Kidney epithelial cell (primary cell): ENCODE results near the gene BICDL2. TPM values are rescaled to one million over a fixed set of nuclear protein-coding genes. Genes with fewer than 3 reads are reported as not detected.

Experiments used
- DNase-seq: peaks from one replicate; pipeline ENCODE4 v3.0.0-alpha.2; 2010; ENCODE audit warnings: low read depth
- H3K27me3 ChIP-seq: 2 replicates; pipeline ENCODE4 v1.6.0; 2011; ENCODE audit warnings: low read length; ENCODE audit not compliant: control insufficient read depth, insufficient read depth
- H3K36me3 ChIP-seq: 2 replicates; pipeline ENCODE4 v1.5.1; 2011; ENCODE audit warnings: low read length; ENCODE audit not compliant: control insufficient read depth, insufficient read depth
- H3K4me3 ChIP-seq: 2 replicates; pipeline ENCODE4 v1.5.1; 2011; ENCODE audit warnings: low read depth, mild to moderate bottlenecking, control low read depth, low read length
- total RNA-seq: library from RNA; depleted of rRNA; stranded (reverse); fragments of >200 nt; gene quantifications from 2 replicates; pipeline ENCODE4 v1.2.3, GENCODE V29; 2015
- TF ChIP-seq, protein P1 (sequence below): IDR thresholded peaks from 2 replicates; pipeline ENCODE4 v1.5.1; 2011; ENCODE audit warnings: mild to moderate bottlenecking, moderate library complexity, low read length, control low read depth, inconsistent platforms; ENCODE audit not compliant: insufficient read depth, poor library complexity, severe bottlenecking

The BICDL2 gene
- total RNA-seq, 1 donor from 2014 or later, result 9.2 TPM

DNA sequence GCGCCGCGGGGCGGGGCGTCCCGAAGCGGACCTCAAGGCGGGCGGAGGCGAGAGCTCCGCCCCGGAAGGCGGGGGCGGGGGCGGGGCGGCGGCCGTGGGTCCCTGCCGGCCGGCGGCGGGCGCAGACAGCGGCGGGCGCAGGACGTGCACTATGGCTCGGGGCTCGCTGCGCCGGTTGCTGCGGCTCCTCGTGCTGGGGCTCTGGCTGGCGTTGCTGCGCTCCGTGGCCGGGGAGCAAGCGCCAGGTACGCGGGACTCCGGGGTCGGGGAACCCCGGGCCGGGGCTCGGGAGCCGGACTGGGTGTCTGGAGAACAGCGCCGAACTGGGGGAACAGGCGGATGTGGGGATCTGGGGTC is 16.5 kb downstream of the BICDL2 start, which contains the start of gene TNFRSF12A:
Gene TNFRSF12A, plus strand, starts transcription at position 122 of the 357 bp plus-strand sequence. Its CDS starts 30 bp downstream, at position 152.
- peak within 1 kb of the TSS; percentile 88 for H3K4me3 ChIP-seq
- no peaks in the 10 kb centered on the region for H3K36me3 ChIP-seq
- TF ChIP-seq, protein P1, sequence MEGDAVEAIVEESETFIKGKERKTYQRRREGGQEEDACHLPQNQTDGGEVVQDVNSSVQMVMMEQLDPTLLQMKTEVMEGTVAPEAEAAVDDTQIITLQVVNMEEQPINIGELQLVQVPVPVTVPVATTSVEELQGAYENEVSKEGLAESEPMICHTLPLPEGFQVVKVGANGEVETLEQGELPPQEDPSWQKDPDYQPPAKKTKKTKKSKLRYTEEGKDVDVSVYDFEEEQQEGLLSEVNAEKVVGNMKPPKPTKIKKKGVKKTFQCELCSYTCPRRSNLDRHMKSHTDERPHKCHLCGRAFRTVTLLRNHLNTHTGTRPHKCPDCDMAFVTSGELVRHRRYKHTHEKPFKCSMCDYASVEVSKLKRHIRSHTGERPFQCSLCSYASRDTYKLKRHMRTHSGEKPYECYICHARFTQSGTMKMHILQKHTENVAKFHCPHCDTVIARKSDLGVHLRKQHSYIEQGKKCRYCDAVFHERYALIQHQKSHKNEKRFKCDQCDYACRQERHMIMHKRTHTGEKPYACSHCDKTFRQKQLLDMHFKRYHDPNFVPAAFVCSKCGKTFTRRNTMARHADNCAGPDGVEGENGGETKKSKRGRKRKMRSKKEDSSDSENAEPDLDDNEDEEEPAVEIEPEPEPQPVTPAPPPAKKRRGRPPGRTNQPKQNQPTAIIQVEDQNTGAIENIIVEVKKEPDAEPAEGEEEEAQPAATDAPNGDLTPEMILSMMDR, result no peak
- no peak for DNase-seq
- no peaks in the 10 kb centered on the region for H3K27me3 ChIP-seq

DNA sequence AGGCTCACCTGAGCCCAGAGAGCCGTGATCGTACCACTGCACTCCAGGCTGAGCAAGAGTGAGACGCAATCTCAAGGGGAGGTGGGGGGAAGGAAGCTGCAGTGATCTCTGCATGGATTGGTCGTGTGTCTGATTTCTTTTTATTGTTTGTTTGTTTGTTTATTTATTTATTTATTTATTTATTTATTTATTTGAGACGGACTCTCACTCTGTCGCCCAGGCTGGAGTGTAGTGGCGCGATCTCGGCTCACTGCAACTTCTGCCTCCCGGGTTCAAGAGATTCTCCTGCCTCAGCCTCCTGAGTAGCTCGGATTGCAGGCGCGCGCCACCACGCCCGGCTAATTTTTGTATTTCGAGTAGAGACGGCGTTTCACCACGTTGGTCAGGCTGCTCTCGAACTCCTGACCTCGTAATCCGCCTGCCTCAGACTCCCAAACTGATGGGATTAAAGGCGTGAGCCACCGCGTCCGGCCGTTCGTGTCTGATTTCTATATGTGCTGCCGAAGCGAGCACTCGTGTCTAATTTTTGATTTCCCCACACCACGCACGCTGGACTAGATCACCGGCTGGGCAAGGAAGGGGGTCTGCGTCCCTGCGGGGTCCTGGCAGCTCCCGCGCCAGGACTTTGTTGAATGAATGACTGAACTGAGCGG is 17.0 kb downstream of the BICDL2 start:
- peak overlapping the region; percentile 88 for H3K4me3 ChIP-seq
- TF ChIP-seq, protein P1, result no peak

DNA sequence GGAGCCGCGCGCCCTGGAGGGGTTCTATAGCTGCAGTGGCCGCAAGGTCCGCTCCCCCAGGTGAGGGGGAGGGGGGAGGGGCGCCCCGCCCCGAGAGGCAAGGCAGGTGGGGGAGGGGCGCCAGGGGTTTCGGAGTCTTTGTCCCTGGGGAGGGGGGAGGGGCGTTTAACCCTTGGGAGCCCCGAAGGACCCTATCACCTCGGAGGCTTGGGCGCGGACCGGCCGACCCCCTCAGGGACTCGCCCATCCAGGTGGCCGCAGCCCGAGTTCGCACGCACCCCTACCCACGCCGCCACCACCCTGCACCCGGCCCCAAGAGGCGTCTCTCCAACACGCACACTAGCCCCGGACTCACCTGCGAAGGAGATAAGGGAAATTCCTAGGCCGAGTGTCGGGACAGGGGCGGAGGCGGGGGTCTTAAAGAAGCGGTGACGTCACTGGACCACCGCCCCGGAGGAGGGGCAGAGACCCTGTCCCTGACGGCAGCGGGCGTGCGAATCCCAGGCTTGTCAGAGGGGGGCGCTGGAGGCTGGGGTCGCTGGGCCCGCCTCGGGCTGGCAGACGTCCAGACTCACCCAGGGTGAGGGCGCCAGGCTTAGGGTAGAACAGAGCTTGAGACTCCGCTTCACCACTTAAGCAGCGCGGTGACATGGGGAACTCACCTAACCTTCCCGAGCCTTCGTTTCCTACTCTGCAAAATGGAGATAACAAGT is 18.8 kb downstream of the BICDL2 start, which contains the start of gene CLDN6:
Gene CLDN6, minus strand, starts transcription at position 390 of the 713 bp plus-strand sequence. CDS start 2,162 bp downstream, outside the sequence.
- Histone ChIP-seq H3K36me3 (no peaks in the 10 kb centered on the region), H3K4me3 (peak within 1 kb of the TSS; percentile 38), H3K27me3 (peaks cover 2% of the 10 kb centered on the region)
- DNase-seq, result no peak
- TF ChIP-seq, protein P1, result peak; percentile 74

More for the DNA sequence above, 17.0 kb downstream of the BICDL2 start:
- H3K27me3 ChIP-seq, result no peaks in the 10 kb centered on the region
- no peak for DNase-seq
- H3K36me3 ChIP-seq, result no peaks in the 10 kb centered on the region

DNA sequence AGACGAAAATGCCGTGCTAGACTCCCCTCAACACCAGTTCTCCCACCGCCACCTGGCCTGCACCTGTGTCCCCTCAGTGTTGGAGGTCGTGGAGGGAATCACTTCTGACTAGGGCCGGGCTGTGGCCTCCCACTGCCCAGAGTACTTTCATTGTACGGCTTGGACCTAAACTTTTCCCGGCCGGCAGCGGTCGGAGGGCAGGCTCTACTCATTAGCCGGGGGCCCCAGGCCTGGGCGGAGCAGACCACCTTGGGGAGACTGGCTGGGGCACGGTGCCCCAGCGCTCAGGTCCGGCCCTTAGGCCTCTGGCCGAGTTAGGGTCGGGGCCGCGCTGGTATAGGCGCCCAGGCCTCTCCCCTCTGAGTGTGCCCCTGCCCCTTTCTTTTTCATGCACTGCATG is 19.4 kb downstream of the BICDL2 start:
- Histone ChIP-seq H3K27me3 (peaks cover 5% of the 10 kb centered on the region), H3K36me3 (no peaks in the 10 kb centered on the region), H3K4me3 (peak overlapping the region; percentile 38)
- TF ChIP-seq, protein P1, result no peak
- no peak for DNase-seq

DNA sequence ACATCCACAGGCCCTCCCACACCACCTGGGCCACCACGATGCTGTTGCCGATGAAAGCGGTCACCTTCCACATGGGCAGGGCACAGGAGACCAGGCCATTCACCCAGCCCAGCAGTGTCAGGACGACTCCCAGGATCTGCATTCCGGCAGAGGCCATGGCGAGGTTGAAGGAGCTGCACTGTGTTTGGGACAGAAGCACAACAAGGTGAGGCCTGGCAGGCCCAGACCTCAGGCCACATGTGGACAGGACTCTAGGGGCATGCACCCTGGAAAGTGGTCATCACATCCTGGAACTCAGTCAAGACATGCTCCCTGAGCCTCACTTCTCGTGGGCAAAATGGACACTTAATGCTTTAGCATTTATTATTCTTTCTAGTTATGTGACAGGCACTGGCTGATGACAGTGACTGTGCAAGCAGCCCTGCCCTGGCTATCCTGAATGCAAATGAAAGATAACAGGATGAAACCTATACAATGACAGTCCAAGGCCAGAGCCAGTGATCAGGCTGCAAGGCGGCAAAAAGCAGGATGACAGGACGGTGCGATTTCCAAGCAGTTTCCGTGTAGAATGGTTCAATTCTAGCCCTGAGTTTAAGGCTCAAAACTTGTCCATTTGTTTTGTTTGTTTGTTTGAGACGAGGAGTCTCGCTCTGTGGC is 20.8 kb downstream of the BICDL2 start:
- Histone ChIP-seq H3K36me3 (no peaks in the 10 kb centered on the region), H3K27me3 (peaks cover 12% of the 10 kb centered on the region), H3K4me3 (no peak overlapping the region)
- TF ChIP-seq, protein P1, result no peak
- no peak for DNase-seq
